Erythroblast (primary cell): ENCODE measurements around the gene PIP5K1A.
"Not testable (repeated sequence)": the region's sequence is repeated elsewhere in the genome, so short reads cannot be mapped to it uniquely, and the experiment has no call there.

Source experiments
- DNase-seq, 2 experiments: peaks; one replicate each; lab custom pipeline; 2025; lab: John Stamatoyannopoulos, UW
- GATA1 ChIP-seq: IDR thresholded peaks from 2 replicates; pipeline ENCODE4 v1.6.1; 2011; ENCODE audit warnings: low read depth, mild to moderate bottlenecking, control low read depth, low read length, moderate library complexity
- POLR2A ChIP-seq: IDR thresholded peaks from 2 replicates; pipeline ENCODE4 v1.6.1; 2011; ENCODE audit warnings: mild to moderate bottlenecking, low read length

Gene PIP5K1A

DNA sequence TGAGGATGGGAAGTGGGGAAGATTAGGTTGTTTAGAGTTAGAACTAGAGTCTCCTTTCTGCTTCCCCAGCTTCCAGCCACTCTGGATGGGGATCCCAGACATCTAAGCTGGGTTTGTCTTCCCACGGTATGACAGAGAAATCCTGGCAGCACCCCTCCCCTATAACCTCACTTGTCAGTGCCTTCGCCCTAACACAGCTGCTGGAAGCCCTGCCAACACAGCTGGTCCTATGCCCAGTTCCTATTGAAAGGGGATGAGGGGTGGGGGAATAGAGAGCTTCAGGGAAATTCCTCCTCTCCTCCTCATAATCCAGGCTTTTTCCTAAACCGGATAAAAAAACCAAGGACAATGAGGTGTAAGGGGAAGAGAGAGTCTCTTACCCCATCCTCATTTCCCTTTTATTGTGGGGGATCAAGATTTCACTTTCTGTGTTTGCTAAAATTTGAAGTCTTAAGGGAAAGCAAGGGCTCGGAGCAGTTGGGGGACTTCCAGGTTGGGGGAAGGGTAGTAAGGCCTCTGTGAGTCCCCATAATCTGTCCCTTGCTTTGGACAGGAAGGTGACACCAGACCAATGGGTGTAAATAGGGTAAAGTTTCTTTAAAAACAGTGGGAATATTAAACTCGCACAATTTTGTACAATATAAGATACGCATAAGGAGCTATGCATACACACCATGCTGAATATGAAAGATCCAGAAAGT lies 23.2 kb upstream of the PIP5K1A start:
- DNase-seq = no peak
- TF ChIP-seq POLR2A = no peak

DNA sequence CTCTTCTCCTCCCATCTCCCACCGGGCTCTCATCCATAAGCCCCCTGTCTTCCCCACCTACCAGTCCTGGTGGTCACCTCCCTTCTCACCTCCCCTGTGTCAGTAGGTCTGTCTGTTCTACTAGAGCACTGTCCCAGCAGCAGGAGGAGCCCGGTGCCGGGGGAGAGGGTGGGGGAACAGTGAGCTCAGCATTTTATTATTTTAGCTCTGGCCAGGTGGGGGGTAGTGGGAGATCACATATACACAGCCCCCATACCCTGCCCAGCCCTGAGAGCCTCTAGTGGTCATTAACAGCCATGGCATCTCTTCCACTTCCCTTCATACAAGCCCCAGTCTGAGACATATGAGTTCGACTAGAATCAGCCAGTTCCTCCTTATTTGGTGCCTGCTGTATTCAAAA lies 22.5 kb upstream of the PIP5K1A start, which contains the start of gene TMOD4:
TSS of gene TMOD4 (minus strand) at position 119 of the 400 bp plus-strand sequence. CDS start 1,106 bp downstream, outside the sequence.
- peak; percentile 33 to 42 for DNase-seq
- TF ChIP-seq POLR2A (no peak), GATA1 (no peak)

DNA sequence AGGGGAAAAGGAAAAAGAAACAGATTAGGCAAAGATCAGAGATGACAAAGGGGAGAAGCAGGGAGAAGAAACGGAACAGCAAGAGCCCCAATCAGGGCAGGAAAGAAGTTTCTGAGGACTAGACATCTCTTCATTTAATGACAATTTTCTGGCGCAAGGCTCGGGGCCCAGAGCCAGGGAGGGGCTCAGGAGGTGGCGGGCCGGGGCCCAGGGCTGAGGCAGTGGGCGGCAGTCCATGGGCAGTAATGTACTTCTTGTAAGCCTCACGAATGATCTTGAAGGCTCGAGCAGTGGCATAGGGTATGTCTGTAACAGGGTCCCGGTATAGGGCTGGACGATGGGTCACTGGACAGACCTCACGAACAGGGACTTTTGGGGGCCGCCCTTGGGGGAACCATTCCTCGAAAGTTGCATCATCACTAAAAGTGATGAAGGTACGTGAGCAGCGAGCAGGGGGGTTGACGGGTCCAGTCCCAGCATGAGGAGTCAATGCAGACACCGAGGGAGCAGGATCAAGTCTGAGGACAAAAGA lies 21.8 kb upstream of the PIP5K1A start:
- no peak for DNase-seq
- TF ChIP-seq GATA1 = no peak

DNA sequence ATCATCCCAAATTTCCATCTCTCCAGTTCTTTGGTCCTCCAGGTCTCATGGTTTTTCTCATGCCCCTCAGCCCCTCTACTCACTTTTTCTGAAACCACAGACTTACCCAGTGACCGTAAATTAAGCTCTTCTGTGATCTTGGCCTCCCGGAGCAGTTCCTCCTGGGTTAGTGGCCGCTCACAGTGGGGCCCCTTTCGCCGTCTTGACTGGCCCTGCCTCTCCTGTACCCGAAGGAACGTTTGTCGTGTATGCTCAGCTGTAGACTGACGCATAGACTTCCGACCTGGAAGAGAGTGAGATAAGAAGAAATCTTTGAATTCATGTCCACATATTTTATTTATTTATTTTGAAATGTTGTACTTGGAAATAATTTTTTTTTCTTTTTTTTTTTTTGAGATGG lies 14.1 kb upstream of the PIP5K1A start:
- TF ChIP-seq GATA1 = no peak
- DNase-seq = no peak

DNA sequence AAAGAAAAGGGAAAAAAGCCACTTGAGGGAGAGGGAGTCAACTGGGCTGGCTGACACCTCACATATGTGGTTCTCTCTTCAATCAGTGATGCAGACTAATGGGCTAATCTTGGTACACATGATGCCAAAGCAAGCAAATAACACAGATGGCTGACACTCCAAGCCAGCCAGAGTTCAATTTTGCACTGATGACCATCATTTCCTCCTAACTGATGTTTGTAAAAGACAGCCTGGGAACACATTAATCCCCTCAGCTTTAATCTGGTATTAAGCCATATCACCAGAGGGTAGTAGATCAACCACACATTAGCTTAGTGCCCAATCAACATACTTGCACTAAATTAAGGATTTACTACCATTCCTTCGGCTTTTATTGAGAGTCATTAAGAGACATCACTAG lies 11.1 kb upstream of the PIP5K1A start:
- DNase-seq = no peak
- TF ChIP-seq POLR2A = no peak
- TF ChIP-seq GATA1 = no peak

DNA sequence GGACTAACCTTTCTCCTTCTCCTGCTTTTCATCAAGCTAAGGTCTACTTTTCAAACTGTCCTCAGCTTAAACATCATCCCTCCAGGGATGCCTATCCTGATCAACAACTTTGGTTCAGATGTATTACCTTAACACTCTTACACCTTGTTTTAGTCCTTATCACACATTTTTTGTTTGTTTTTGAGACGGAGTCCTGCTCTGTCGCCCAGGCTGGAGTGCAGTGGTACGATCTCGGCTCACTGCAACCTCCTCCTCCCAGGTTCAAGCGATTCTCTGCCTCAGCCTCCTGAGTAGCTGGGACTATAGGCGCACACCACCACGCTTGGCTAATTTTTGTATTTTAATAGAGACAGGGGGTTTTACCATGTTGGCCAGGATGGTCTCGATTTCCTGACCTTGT lies 9.7 kb upstream of the PIP5K1A start:
- not testable (repeated sequence) for DNase-seq

DNA sequence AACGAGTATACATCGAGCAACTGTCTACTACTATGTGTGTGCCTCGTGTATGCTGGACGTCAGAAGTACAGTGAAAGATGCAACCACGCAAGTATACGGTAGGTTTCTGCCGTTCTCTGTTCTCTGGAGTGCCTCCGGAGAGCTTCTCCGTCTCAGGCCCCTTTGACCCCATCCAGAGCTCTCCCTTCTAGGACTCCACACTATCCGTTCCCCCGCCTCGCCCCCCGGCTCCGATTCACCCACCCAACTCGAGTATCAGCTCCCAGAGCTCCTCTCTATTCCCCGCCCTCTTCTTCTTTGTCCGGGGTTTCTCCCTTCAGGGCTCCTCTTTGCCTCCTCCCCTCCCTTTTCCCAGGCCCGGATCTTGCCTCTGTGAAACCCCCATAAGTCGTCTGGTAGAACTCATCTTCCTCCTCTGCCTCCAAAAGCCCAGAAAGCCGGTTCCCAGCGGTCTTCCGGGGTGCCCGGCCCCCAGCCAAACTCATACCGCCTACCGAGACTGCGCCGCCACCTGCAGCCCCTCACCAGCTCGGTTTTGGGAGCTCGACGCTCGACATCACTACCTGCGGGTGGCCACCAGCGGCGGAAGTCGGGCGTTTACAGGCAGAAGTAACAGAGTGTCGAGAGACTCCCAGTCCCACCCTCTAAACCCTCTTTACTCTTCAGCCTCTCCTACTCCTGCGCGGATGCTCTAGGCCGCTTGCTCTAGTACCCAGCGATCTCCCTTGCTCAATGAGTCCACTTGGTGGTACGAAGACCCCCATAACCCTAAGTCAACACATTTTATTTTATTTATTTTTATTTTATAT lies 8.5 kb upstream of the PIP5K1A start, which contains the start of gene VPS72:
TSS of gene VPS72 (minus strand) at position 561 of the 809 bp plus-strand sequence. CDS start at position 485, 76 bp downstream.
- DNase-seq = peak; percentile 92 to 93
- TF ChIP-seq GATA1 (no peak), POLR2A (peak; percentile 84)

DNA sequence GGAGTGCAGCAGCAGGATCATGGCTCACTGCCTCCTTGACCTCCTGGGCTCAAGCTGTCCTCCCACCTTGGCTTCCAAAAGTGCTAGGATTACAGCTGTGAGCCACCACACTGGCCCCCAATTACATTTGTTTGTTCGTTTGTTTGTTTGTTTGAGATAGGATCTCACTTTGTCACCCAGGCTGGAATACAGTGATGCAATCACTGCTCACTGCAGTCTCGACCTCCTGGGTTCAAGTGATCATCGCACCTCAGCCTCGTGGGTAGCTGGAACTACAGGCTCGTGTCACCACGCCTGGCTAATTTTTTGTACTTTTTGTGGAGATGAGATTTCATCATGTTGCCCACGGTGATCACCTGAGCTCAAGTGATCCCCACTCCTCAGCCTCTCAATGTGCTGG lies 6.3 kb upstream of the PIP5K1A start:
- TF ChIP-seq POLR2A (no peak), GATA1 (no peak)

DNA sequence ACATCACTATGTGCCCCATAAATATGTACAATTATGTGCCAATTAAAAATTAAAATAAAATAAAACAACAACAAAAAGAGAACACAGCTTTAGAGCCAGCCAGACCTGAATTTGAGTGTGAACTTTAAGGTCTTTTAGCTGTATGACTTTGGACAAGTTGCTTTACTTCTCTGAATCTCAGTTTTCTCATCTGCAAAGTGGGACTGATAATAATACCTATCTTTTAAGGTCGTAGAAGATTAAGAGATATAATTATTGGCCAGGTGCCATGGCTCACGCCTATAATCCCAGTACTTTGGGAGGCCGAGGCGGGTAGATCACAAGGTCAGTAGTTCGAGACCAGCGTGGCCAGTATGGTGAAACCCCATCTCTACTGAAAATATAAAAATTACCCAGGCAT lies 5.0 kb upstream of the PIP5K1A start:
- no peak for TF ChIP-seq POLR2A
- no peak for TF ChIP-seq GATA1
- no peak for DNase-seq

More for the DNA sequence above, 6.3 kb upstream of the PIP5K1A start:
- DNase-seq = no peak

DNA sequence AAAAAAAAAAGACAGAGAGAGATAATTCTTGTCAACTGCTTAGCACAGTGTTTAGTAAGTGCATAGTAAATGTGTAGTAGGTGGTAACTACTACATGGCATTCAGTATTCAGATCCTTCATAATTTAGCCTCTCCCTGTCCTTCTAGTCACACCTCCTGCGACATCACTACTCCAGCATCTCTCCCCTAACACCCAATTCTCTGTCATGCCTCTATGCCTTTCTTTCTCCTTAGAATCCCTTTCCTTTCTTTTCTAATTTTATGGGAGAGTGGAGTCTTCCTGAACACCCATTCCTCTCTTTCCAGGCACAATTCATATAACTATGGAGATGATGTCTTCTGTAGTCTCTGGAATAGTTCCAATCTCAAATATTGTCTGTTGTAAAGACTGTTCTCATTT lies 4.5 kb upstream of the PIP5K1A start:
- TF ChIP-seq GATA1 (no peak), POLR2A (no peak)
- DNase-seq = no peak

DNA sequence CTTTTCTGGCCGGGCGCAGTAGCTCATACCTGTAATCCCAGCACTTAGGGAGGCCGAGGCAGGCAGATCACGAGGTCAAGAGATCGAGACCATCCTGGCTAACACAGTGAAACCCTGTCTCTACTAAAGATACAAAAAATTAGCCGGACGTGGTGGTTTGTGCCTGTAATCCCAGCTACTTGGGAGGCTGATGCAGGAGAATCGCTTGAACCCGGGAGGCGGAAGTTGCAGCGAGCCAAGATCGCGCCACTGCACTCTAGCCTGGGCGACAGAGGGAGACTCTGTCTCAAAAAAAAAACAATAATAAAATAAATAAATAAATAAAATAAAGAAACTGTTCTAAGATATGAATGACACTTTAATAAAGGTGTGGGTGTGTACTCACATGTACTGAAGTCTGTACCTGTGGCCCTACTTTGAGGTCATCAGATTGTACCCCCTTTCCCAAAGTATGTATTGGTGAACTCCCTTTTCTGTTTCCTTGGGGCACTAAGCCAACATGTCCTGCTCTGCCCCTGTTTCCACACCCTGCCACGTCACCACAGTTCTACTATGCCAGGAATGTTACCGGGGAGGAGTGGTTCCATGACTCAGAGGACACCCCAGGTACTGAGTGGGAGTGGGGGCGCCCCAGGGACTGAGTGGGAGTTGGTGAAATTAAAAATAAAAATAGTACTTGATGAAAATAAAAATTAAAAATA lies 3.3 kb upstream of the PIP5K1A start:
- DNase-seq = peak; percentile 54 to 77

DNA sequence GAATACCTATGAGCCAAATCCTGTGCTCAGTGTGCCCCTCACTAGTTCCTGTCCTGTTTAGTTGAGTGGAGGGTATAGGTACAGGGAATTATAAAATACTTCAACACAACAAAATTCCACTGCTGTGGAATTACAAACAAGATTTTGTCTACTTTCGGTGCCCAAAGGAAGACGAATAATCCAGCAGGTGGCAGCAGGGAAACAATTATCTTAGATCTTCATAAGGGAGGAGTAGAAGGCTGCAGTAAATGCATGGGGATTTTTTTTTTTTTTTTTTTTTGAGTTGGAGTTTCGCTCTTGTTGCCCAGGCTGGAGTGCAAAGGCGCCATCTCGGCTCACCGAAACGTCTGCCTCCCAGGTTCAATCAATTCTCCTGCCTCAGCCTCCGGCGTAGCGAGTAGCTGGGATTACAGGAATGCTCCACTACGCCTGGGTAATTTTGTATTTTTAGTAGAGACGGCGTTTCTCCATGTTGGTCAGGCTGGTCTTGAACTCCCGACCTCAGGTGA lies 2.0 kb upstream of the PIP5K1A start:
- TF ChIP-seq GATA1 (no peak), POLR2A (no peak)
- peak; percentile 77 to 79 for DNase-seq

DNA sequence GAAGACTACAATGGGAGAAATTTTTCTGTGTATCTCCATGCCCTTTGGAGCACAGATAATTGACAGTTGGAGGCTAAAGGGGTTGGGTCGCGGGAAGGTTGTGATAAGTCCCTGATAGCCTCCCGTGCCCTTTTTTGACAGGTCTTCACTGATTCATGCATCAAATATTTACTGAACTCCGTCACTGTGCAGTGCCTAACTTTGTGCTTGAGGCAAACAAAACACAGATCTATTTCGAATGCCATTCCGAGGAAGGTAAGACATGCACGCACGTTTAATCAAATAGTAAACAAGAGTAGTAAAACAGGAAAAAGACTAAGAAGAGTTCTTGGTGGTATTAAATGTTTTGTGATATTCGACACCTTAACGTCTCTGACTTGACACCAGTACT lies 494 bp upstream of the PIP5K1A start:
- DNase-seq = peak; percentile 68 to 72
- TF ChIP-seq GATA1 (no peak), POLR2A (no peak)

DNA sequence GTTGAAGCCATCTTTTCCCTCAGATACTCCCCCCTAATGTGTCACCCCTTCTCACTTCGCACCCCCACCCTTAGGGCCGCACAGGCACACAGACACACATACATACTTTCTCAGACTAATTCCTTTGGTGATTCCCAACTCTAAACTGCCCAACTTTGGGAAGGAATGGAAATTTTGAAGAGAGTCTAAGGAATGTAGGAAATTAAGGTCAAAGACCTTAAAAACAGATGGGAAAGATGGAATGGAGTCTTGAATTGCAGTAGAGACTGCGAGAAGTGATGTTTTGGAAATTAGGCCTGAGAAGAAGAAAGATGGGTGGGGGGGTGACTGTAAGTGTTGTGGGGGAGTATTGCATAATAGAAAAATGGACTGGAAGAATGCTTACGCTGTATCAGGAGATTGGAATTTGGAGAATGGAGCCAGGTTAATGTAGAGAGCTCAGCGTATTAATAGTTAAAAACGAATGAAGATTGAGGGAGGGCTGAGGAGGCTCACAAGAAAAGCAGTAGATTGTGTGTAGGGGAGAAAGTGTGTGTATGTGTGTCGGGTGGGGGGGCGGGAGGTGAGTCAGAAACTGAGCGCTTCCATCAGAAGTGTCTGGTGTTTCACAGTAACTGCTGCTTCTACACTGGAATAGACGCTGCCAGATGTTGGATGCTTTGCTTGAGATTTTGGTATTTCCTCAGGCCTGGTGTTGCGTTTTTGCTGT lies 1.7 kb downstream of the PIP5K1A start:
- DNase-seq = no peak
- TF ChIP-seq GATA1 = no peak
- no peak for TF ChIP-seq POLR2A

DNA sequence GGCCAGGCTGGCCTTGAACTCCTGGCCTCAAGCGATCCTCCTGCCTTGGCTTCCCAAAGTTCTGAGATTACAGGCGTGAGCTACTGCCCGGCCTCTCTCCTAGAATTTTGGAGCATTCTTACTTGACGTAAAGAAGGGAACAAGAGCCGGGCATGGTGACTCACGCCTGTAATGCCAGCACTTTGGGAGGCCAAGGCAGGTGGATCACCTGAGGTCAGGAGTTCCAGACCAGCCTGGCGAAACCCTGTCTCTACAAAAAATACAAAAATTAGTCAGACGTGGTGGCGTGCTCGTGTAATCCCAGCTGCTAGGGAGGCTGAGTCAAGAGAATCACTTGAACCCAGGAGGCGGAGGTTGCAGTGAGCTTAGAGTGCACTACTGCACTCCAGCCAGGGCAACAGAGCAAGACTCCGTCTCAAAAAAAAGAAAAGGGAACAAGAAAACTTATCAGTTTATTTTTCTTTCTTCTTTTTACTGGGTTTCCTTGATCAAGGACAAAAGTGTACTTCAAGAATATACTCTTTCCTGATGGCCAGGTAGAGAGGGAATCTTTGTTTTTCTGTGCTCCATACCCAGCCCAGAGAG lies 7.1 kb downstream of the PIP5K1A start:
- not testable (repeated sequence) for DNase-seq
